Dendritic cell treated with granulocyte-macrophage colony-stimulating factor and Interleukin-4, amounts not matched to agents 40 ng/mL and 50 ng/mL, for 4 days (primary cell): ENCODE data around the gene AMER3.

Source experiments
- H3K27ac Mint-ChIP-seq: one replicate; pipeline ENCODE4 v1.8.0; 2022; ENCODE audit warnings: mild to moderate bottlenecking, mixed read lengths
- H3K27me3 Mint-ChIP-seq: one replicate; pipeline ENCODE4 v1.8.0; 2022; ENCODE audit warnings: mild to moderate bottlenecking, mixed read lengths
- H3K36me3 Mint-ChIP-seq: one replicate; pipeline ENCODE4 v1.8.0; 2022; ENCODE audit warnings: low read depth, mixed read lengths
- H3K4me1 Mint-ChIP-seq: one replicate; pipeline ENCODE4 v1.8.0; 2022; ENCODE audit warnings: low read depth, mixed read lengths
- H3K4me3 Mint-ChIP-seq: one replicate; pipeline ENCODE4 v1.8.0; 2022; ENCODE audit warnings: mild to moderate bottlenecking, moderate library complexity, mixed read lengths
- H3K9me3 Mint-ChIP-seq: one replicate; pipeline ENCODE4 v1.8.0; 2022; ENCODE audit warnings: mixed read lengths
- intact Hi-C: fragments of 100-400 bp; cut with micrococcal nuclease; formaldehyde crosslinking; loops from one replicate; pipeline ENCODE4 v1.15.0; 2022

AMER3 gene

GRCh38 chr2:130735200-130735599 is 20.1 kb upstream of the AMER3 start:
- no peaks in the 10 kb centered on the region for H3K4me1 Mint-ChIP-seq
- H3K4me3 Mint-ChIP-seq = no peak overlapping the region
- no peak overlapping the region for H3K27ac Mint-ChIP-seq
- no peaks in the 10 kb centered on the region for H3K9me3 Mint-ChIP-seq
- intact Hi-C loops = no loop called here
- H3K36me3 Mint-ChIP-seq = no peaks in the 10 kb centered on the region
- no peaks in the 10 kb centered on the region for H3K27me3 Mint-ChIP-seq

- H3K27ac Mint-ChIP-seq = no peak overlapping the region
- no peaks in the 10 kb centered on the region for H3K36me3 Mint-ChIP-seq
- H3K9me3 Mint-ChIP-seq = no peaks in the 10 kb centered on the region
Observed at GRCh38 chr2:130736487-130736886, 18.9 kb upstream of the AMER3 start.

GRCh38 chr2:130737592-130737991 is 17.7 kb upstream of the AMER3 start:
- peaks cover 4% of the 10 kb centered on the region for H3K27me3 Mint-ChIP-seq
- no peak overlapping the region for H3K4me3 Mint-ChIP-seq
- intact Hi-C loops = no loop called here
- no peaks in the 10 kb centered on the region for H3K9me3 Mint-ChIP-seq
- H3K36me3 Mint-ChIP-seq = no peaks in the 10 kb centered on the region
- no peak overlapping the region for H3K27ac Mint-ChIP-seq
- H3K4me1 Mint-ChIP-seq = no peaks in the 10 kb centered on the region

More at GRCh38 chr2:130736487-130736886, 18.9 kb upstream of the AMER3 start:
- H3K4me3 Mint-ChIP-seq = no peak overlapping the region
- H3K27me3 Mint-ChIP-seq = peaks cover 4% of the 10 kb centered on the region
- intact Hi-C loops = no loop called here
- H3K4me1 Mint-ChIP-seq = no peaks in the 10 kb centered on the region

- H3K4me3 Mint-ChIP-seq = no peak overlapping the region
- H3K4me1 Mint-ChIP-seq = no peaks in the 10 kb centered on the region
- H3K27me3 Mint-ChIP-seq = peaks cover 18% of the 10 kb centered on the region
- H3K27ac Mint-ChIP-seq = no peak overlapping the region
- H3K36me3 Mint-ChIP-seq = no peaks in the 10 kb centered on the region
- no peaks in the 10 kb centered on the region for H3K9me3 Mint-ChIP-seq
- intact Hi-C loops = no loop called here
Observed at GRCh38 chr2:130740671-130741070, 14.7 kb upstream of the AMER3 start.

- H3K4me3 Mint-ChIP-seq = no peak overlapping the region
- H3K4me1 Mint-ChIP-seq = no peaks in the 10 kb centered on the region
- intact Hi-C loops = no loop called here
- H3K9me3 Mint-ChIP-seq = no peaks in the 10 kb centered on the region
- peaks cover 18% of the 10 kb centered on the region for H3K27me3 Mint-ChIP-seq
- H3K27ac Mint-ChIP-seq = no peak overlapping the region
- no peaks in the 10 kb centered on the region for H3K36me3 Mint-ChIP-seq
Observed at GRCh38 chr2:130743278-130743677, 12.1 kb upstream of the AMER3 start.

- Mint-ChIP-seq H3K27ac (no peak overlapping the region), H3K9me3 (no peaks in the 10 kb centered on the region), H3K4me1 (no peaks in the 10 kb centered on the region), H3K36me3 (no peaks in the 10 kb centered on the region), H3K27me3 (peaks cover 18% of the 10 kb centered on the region), H3K4me3 (no peak overlapping the region)
- intact Hi-C loops = no loop called here
Observed at GRCh38 chr2:130744287-130745117, 10.8 kb upstream of the AMER3 start.

- Mint-ChIP-seq H3K27ac (no peak overlapping the region), H3K4me3 (no peak overlapping the region)
Observed at GRCh38 chr2:130749078-130749477, 6.3 kb upstream of the AMER3 start.

GRCh38 chr2:130749641-130750040 is 5.7 kb upstream of the AMER3 start:
- Mint-ChIP-seq H3K9me3 (no peaks in the 10 kb centered on the region), H3K27ac (no peak overlapping the region), H3K4me3 (no peak overlapping the region), H3K36me3 (no peaks in the 10 kb centered on the region), H3K27me3 (peaks cover 14% of the 10 kb centered on the region), H3K4me1 (no peaks in the 10 kb centered on the region)
- intact Hi-C loops = no loop called here

More at GRCh38 chr2:130749078-130749477, 6.3 kb upstream of the AMER3 start:
- Mint-ChIP-seq H3K4me1 (no peaks in the 10 kb centered on the region), H3K9me3 (no peaks in the 10 kb centered on the region), H3K27me3 (peaks cover 14% of the 10 kb centered on the region), H3K36me3 (no peaks in the 10 kb centered on the region)
- intact Hi-C loops = no loop called here

- H3K36me3 Mint-ChIP-seq = no peaks in the 10 kb centered on the region
- H3K27ac Mint-ChIP-seq = no peak overlapping the region
- H3K4me3 Mint-ChIP-seq = no peak overlapping the region
- no peaks in the 10 kb centered on the region for H3K4me1 Mint-ChIP-seq
- intact Hi-C loops = no loop called here
- peaks cover 43% of the 10 kb centered on the region for H3K27me3 Mint-ChIP-seq
- no peaks in the 10 kb centered on the region for H3K9me3 Mint-ChIP-seq
Observed at GRCh38 chr2:130754811-130755210, 529 bp upstream of the AMER3 start.

- Mint-ChIP-seq H3K27ac (no peak overlapping the region), H3K9me3 (no peaks in the 10 kb centered on the region), H3K27me3 (peaks cover 43% of the 10 kb centered on the region), H3K4me1 (no peaks in the 10 kb centered on the region), H3K36me3 (no peaks in the 10 kb centered on the region), H3K4me3 (no peak overlapping the region)
- intact Hi-C loops = no loop called here
Observed at GRCh38 chr2:130756053-130756873, 923 bp downstream of the AMER3 start.

GRCh38 chr2:130756874-130757668 is 1.7 kb downstream of the AMER3 start:
- no peaks in the 10 kb centered on the region for H3K9me3 Mint-ChIP-seq
- no peak overlapping the region for H3K4me3 Mint-ChIP-seq
- H3K27me3 Mint-ChIP-seq = peaks cover 43% of the 10 kb centered on the region
- no peaks in the 10 kb centered on the region for H3K36me3 Mint-ChIP-seq
- no peaks in the 10 kb centered on the region for H3K4me1 Mint-ChIP-seq
- intact Hi-C loops = no loop called here
- H3K27ac Mint-ChIP-seq = no peak overlapping the region

- Mint-ChIP-seq H3K27me3 (peaks cover 28% of the 10 kb centered on the region), H3K4me3 (no peak overlapping the region), H3K27ac (no peak overlapping the region), H3K4me1 (no peaks in the 10 kb centered on the region), H3K9me3 (no peaks in the 10 kb centered on the region), H3K36me3 (no peaks in the 10 kb centered on the region)
- intact Hi-C loops = no loop called here
Observed at GRCh38 chr2:130759906-130760753, 4.8 kb downstream of the AMER3 start.
